Tibial artery (tissue), 4 donors: Measurements from ENCODE around the gene SHROOM1.

Source experiments
- DNase-seq, 2 donors: peaks; one replicate each; pipeline ENCODE4 v3.0.0-alpha.2; 2019
- H3K27ac ChIP-seq, 2 donors: fragments of 200-600 bp; sonication (generic) in 1 of 2; 1 replicate in 1 of 2; 2 replicates in 1 of 2; pipeline ENCODE4 v1.5.1; 2018 to 2019; ENCODE audit warnings: mild to moderate bottlenecking in 1 of 2
- H3K27me3 ChIP-seq, 2 donors: fragments of 200-600 bp; sonication (generic) in 1 of 2; one replicate each; pipeline versions ENCODE4 v1.5.1 to v1.6.0; 2016 to 2019
- H3K36me3 ChIP-seq, 3 donors: fragments of 200-600 bp; sonication (generic) in 2 of 3; one replicate each; pipeline ENCODE4 v1.5.1; 2016 to 2019; ENCODE audit warnings: mild to moderate bottlenecking in 2 of 3
- H3K4me1 ChIP-seq, 4 donors: fragments of 200-600 bp; sonication (generic) in 2 of 4; 1 replicate in 3 of 4; 2 replicates in 1 of 4; pipeline ENCODE4 v1.5.1; 2016 to 2019
- H3K4me3 ChIP-seq, 2 donors: fragments of 200-600 bp; sonication (generic) in 1 of 2; 1 replicate in 1 of 2; 2 replicates in 1 of 2; pipeline ENCODE4 v1.5.1; 2018 to 2019; ENCODE audit warnings: mild to moderate bottlenecking in 2 of 2
- H3K9me3 ChIP-seq, 3 donors: fragments of 200-600 bp; sonication (generic) in 1 of 3; one replicate each; pipeline ENCODE4 v1.5.1; 2016 to 2019
- intact Hi-C: fragments of 100-400 bp; cut with DNase I; formaldehyde crosslinking; loops from one replicate; pipeline ENCODE4 v1.15.0; 2023; ENCODE audit warnings: low total_unique reads
- TF ChIP-seq, protein P1 (sequence below), 2 experiments: fragments of 200-600 bp in 1 of 2; fragments of 450-650 bp in 1 of 2; IDR thresholded peaks; one replicate each; pipeline ENCODE4 v1.5.1; 2017 to 2019; ENCODE audit warnings: antibody characterized with exemption in 2 of 2, mild to moderate bottlenecking in 1 of 2, moderate library complexity in 1 of 2

SHROOM1 gene

DNA sequence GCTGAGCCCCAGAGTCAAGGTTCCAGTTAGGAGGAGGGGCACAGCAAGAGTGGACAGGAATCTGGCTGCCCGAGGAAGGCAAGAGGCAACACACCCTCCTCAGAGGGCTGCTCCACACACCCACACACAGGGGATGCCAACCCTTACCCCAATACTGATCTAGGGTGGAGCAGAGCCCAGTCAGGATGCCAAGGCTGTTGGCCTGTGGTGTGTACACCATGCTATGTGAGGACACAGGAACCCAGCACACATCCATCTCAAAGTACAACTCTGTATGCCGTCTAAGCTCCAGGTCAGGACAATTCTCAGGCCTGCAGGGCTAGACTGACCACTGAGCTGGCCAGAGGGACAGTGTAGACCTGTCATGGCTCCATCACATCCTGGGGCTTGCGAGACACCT lies 56.0 kb downstream of the SHROOM1 start:
- no peaks in the 10 kb centered on the region for H3K9me3 ChIP-seq
- peak in 1 of 2 donors; percentile 64 for DNase-seq
- H3K27ac ChIP-seq = peak overlapping the region; percentile 85 to 98
- peaks cover 0 to 79% (median 60%) of the 10 kb centered on the region in 4 donors for H3K4me1 ChIP-seq
- TF ChIP-seq, protein P1, sequence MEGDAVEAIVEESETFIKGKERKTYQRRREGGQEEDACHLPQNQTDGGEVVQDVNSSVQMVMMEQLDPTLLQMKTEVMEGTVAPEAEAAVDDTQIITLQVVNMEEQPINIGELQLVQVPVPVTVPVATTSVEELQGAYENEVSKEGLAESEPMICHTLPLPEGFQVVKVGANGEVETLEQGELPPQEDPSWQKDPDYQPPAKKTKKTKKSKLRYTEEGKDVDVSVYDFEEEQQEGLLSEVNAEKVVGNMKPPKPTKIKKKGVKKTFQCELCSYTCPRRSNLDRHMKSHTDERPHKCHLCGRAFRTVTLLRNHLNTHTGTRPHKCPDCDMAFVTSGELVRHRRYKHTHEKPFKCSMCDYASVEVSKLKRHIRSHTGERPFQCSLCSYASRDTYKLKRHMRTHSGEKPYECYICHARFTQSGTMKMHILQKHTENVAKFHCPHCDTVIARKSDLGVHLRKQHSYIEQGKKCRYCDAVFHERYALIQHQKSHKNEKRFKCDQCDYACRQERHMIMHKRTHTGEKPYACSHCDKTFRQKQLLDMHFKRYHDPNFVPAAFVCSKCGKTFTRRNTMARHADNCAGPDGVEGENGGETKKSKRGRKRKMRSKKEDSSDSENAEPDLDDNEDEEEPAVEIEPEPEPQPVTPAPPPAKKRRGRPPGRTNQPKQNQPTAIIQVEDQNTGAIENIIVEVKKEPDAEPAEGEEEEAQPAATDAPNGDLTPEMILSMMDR (IDR thresholded peaks at IDR 0.05) = no peak
- H3K4me3 ChIP-seq = no peak overlapping the region
- no peaks in the 10 kb centered on the region for H3K27me3 ChIP-seq
- intact Hi-C loops = no loop called here
- no peaks in the 10 kb centered on the region for H3K36me3 ChIP-seq

DNA sequence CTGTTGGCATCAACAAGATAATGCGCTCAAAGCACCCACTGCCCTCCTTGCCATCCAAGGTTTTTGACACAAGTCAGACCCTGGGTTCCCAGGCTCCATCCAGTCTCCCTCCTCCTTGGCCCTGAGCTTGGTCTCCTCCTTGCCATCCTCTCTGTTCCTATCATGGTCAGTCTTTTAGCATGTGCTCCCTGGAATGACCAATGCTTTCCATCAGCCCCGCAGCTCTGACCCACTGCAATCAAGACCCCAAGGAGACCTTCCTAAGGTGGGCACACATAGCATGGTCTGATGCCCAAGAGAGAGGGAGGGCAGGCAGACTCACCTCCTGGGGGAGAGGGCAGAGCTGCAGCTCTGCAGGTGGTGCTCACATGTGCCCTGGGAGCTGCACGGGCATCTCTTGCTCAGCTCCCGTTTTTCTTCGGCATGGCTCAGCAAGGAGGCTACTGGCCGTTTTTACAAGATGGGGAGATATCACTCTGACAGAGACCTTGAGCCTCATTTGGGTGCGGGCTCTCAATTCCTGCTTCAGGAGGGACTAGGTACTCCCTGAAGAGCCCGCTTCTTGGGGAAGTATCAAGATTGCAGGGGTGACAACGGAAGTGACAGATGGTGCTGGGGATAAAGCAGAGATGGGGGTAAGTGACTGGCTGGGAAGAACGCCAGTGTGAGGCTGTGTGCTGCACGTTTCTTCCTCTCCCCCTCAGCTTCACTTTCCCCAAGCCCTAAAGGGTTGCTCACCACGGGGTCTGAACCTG lies 56.7 kb downstream of the SHROOM1 start:
- Histone ChIP-seq H3K4me3 (no peak overlapping the region), H3K27me3 (no peaks in the 10 kb centered on the region), H3K27ac (peak overlapping the region; percentile 85 to 98), H3K36me3 (no peaks in the 10 kb centered on the region), H3K4me1 (peaks cover 0 to 85% (median 64%) of the 10 kb centered on the region in 4 donors), H3K9me3 (no peaks in the 10 kb centered on the region)
- intact Hi-C loops = no loop called here
- no peak for DNase-seq
- TF ChIP-seq, protein P1 (IDR thresholded peaks at IDR 0.05) = no peak

DNA sequence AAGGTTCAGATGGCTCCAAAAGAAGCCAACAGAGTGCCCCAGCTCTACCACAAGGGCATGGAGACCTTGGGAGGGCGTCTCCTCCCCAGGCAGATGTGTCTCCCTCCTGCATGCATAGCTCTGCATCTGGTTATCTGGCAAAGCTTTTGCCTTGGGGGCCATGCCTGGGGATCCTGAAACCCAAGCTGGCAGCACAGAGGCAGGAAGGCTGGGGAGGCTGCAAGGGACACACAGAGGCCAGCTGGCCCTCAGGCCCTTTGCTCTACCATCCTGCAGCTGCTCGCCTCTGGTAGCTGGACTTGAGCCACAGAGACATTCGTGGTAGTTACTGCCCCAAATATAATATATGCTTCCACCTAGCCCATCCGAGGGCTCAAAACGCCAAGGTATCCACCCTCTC lies 57.3 kb downstream of the SHROOM1 start:
- peak overlapping the region; percentile 85 to 98 for H3K27ac ChIP-seq
- no peaks in the 10 kb centered on the region for H3K9me3 ChIP-seq
- no peaks in the 10 kb centered on the region for H3K36me3 ChIP-seq
- H3K27me3 ChIP-seq = no peaks in the 10 kb centered on the region
- H3K4me1 ChIP-seq = peaks cover 0 to 85% (median 65%) of the 10 kb centered on the region in 4 donors
- no peak overlapping the region for H3K4me3 ChIP-seq
- intact Hi-C loops = no loop called here
- no peak for DNase-seq
- TF ChIP-seq, protein P1 (IDR thresholded peaks at IDR 0.05) = no peak

DNA sequence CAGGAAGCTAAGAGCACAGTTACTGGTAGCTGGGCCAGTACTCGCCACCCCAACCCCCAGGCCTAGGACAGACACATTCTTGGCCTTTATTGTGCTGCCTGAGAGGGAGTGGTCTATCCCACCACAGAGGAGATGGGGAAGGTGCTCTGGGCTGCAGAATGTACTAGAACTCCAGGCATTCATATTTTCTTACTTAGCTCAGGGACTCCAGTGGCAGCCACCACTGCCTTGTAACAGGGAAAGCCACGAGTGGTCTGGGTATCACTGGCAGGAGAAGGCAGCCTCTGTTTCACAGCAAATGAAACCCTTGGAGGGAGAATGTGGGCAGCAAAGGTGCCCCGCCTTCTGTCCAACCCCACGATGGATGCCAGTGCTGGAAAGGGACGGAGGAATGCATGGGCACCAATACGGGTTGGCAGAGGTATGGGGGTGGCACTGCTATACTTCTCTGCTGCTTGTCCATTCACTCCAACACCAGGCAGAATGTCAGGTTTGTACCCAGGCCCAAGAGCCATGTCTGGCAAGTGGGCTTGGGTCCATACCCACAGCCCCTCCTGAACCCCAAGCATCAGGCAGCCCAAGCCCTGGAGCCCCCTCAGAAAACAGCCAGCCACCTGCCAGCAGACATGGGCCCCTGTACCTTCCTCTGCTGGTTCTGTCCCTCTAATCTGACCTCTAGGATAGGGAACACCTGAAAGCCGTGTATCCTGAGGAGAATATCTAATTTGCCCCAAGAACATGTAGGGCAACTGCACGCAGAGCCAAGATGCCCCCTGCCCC lies 58.0 kb downstream of the SHROOM1 start:
- Histone ChIP-seq H3K4me1 (peaks cover 0 to 87% (median 65%) of the 10 kb centered on the region in 4 donors), H3K4me3 (no peak overlapping the region)

More for the DNA sequence above, 58.0 kb downstream of the SHROOM1 start:
- TF ChIP-seq, protein P1 (IDR thresholded peaks at IDR 0.05) = no peak
- intact Hi-C loops = no loop called here
- Histone ChIP-seq H3K36me3 (no peaks in the 10 kb centered on the region), H3K27me3 (no peaks in the 10 kb centered on the region), H3K27ac (peak overlapping the region; percentile 85 to 98), H3K9me3 (no peaks in the 10 kb centered on the region)
- DNase-seq = no peak
